Cardiac muscle cell (in vitro differentiated cells and primary cell): Measurements from ENCODE around the gene CHCHD1. TPM values are rescaled to one million over a fixed set of nuclear protein-coding genes. Genes with fewer than 3 reads are reported as not detected.
"Not testable (repeated sequence)": the region's sequence is repeated elsewhere in the genome, so short reads cannot be mapped to it uniquely, and the experiment has no call there.

ENCODE experiments used
- DNase-seq, 2 donors: peaks; one replicate each; pipeline versions ENCODE4 v3.0.0 to v3.0.0-alpha.2; 2010 to 2017; ENCODE audit warnings: low read depth in 1 of 2, low spot score in 1 of 2
- H3K27ac ChIP-seq: fragments of 200-600 bp; sonication (generic); 2 replicates; pipeline ENCODE4 v1.5.1; 2016
- H3K27me3 ChIP-seq: fragments of 200-600 bp; sonication (generic); 2 replicates; pipeline ENCODE4 v1.6.0; 2016; ENCODE audit warnings: control low read depth
- H3K36me3 ChIP-seq: fragments of 200-600 bp; sonication (generic); 2 replicates; pipeline ENCODE4 v1.5.1; 2016; ENCODE audit warnings: control low read depth
- H3K4me1 ChIP-seq: fragments of 200-600 bp; sonication (generic); 2 replicates; pipeline ENCODE4 v1.8.1; 2017; ENCODE audit warnings: low read depth, mild to moderate bottlenecking, mixed run types
- H3K4me3 ChIP-seq: fragments of 200-600 bp; sonication (generic); 2 replicates; pipeline ENCODE4 v1.5.1; 2016; ENCODE audit warnings: mild to moderate bottlenecking
- H3K9me3 ChIP-seq: fragments of 200-600 bp; sonication (generic); 2 replicates; pipeline ENCODE4 v1.5.1; 2017; ENCODE audit warnings: low read depth, mild to moderate bottlenecking, control low read depth
- CTCF ChIP-seq: IDR thresholded peaks from 2 replicates; pipeline ENCODE4 v1.5.1; 2012; ENCODE audit warnings: low read depth, mild to moderate bottlenecking, low read length
- polyA plus RNA-seq: library from polyadenylated mRNA; unstranded; fragments of >200 nt; fragmentation: Nextera tagmentation; extraction: Ambion mirVana; gene quantifications from 2 replicates; pipeline ENCODE4 v1.2.1, GENCODE V29; 2016
- total RNA-seq: library from RNA; depleted of rRNA; stranded (reverse); fragments of >200 nt; gene quantifications from 2 replicates; pipeline ENCODE4 v1.2.3, GENCODE V29; 2016

CHCHD1 gene
- total and polyA plus RNA-seq, 2 experiments from 2014 or later = 42.5 to 83.2 TPM

GRCh38 chr10:73790886-73791625, 9.2 kb downstream of the CHCHD1 start:
- no peaks in the 10 kb centered on the region for H3K4me1 ChIP-seq
- no peaks in the 10 kb centered on the region for H3K27me3 ChIP-seq
- TF ChIP-seq CTCF = no peak
- H3K36me3 ChIP-seq = peaks cover 37% of the 10 kb centered on the region
- no peak overlapping the region for H3K4me3 ChIP-seq
- H3K9me3 ChIP-seq = no peaks in the 10 kb centered on the region
- no peak for DNase-seq
- H3K27ac ChIP-seq = no peak overlapping the region

GRCh38 chr10:73791871-73792400, 10.1 kb downstream of the CHCHD1 start:
- Histone ChIP-seq H3K4me1 (no peaks in the 10 kb centered on the region), H3K36me3 (peaks cover 40% of the 10 kb centered on the region), H3K4me3 (no peak overlapping the region), H3K27ac (no peak overlapping the region), H3K27me3 (no peaks in the 10 kb centered on the region), H3K9me3 (no peaks in the 10 kb centered on the region)
- DNase-seq = no peak
- no peak for TF ChIP-seq CTCF

- H3K36me3 ChIP-seq = peaks cover 40% of the 10 kb centered on the region
These were observed 11.6 kb downstream of the CHCHD1 start for GRCh38 chr10:73793456-73793855.

GRCh38 chr10:73795491-73795890, 13.6 kb downstream of the CHCHD1 start:
- H3K4me3 ChIP-seq, H3K27me3 ChIP-seq, DNase-seq, H3K27ac ChIP-seq, H3K9me3 ChIP-seq, H3K4me1 ChIP-seq: not testable (repeated sequence)
- peaks cover 37% of the 10 kb centered on the region for H3K36me3 ChIP-seq

More at GRCh38 chr10:73793456-73793855, 11.6 kb downstream of the CHCHD1 start:
- no peaks in the 10 kb centered on the region for H3K4me1 ChIP-seq
- H3K27ac ChIP-seq = no peak overlapping the region
- H3K27me3 ChIP-seq = no peaks in the 10 kb centered on the region
- no peak for DNase-seq
- TF ChIP-seq CTCF = no peak
- H3K4me3 ChIP-seq = no peak overlapping the region
- no peaks in the 10 kb centered on the region for H3K9me3 ChIP-seq

GRCh38 chr10:73796035-73796434, 14.2 kb downstream of the CHCHD1 start:
- not testable (repeated sequence) for H3K27me3 ChIP-seq, H3K9me3 ChIP-seq, H3K27ac ChIP-seq, DNase-seq, H3K4me1 ChIP-seq, H3K4me3 ChIP-seq
- peaks cover 32% of the 10 kb centered on the region for H3K36me3 ChIP-seq

- H3K4me1 ChIP-seq = no peaks in the 10 kb centered on the region
- no peaks in the 10 kb centered on the region for H3K9me3 ChIP-seq
- DNase-seq = no peak
- no peaks in the 10 kb centered on the region for H3K27me3 ChIP-seq
- peaks cover 26% of the 10 kb centered on the region for H3K36me3 ChIP-seq
- TF ChIP-seq CTCF = no peak
- H3K4me3 ChIP-seq = no peak overlapping the region
- H3K27ac ChIP-seq = no peak overlapping the region
These were observed 14.9 kb downstream of the CHCHD1 start for GRCh38 chr10:73796766-73797165.
